GM23338 (cell line): Measurements from ENCODE around the gene ARHGEF19. TPM values are rescaled to one million over a fixed set of nuclear protein-coding genes. Genes with fewer than 3 reads are reported as not detected.
A peak's percentile ranks its signal among the peaks of the same experiment; 100 is the strongest.
"Not testable (repeated sequence)": the region's sequence is repeated elsewhere in the genome, so short reads cannot be mapped to it uniquely, and the experiment has no call there.

Experiments used
- ATAC-seq: fragments of 200-7000 bp; cut with Tn5 transposase; 3 replicates; pipeline ENCODE4 v1.9.1; 2020
- DNase-seq: peaks from one replicate; pipeline ENCODE4 v3.0.0-alpha.2; 2015; ENCODE audit warnings: low spot score
- H2AFZ ChIP-seq: fragments of 200-600 bp; sonication (generic); 2 replicates; pipeline ENCODE4 v1.8.0; 2016; ENCODE audit warnings: antibody characterized with exemption, mild to moderate bottlenecking, moderate library complexity
- H3F3A ChIP-seq: fragments of 200-600 bp; sonication (generic); replicated peaks from 2 replicates; pipeline ENCODE4 v1.8.0; 2017; ENCODE audit warnings: antibody characterized with exemption, mixed run types, low read depth
- H3K27ac ChIP-seq: fragments of 200-600 bp; sonication (generic); 2 replicates; pipeline ENCODE4 v1.6.1; 2016; ENCODE audit warnings: low read depth
- H3K27me3 ChIP-seq: fragments of 200-600 bp; sonication (generic); 2 replicates; pipeline ENCODE4 v1.8.0; 2016; ENCODE audit warnings: mild to moderate bottlenecking, mixed run types, moderate library complexity; ENCODE audit not compliant: insufficient read depth
- H3K36me3 ChIP-seq: fragments of 200-600 bp; sonication (generic); 2 replicates; pipeline ENCODE4 v1.8.0; 2016; ENCODE audit warnings: mild to moderate bottlenecking; ENCODE audit not compliant: insufficient read depth
- H3K4me1 ChIP-seq: fragments of 200-600 bp; sonication (generic); 2 replicates; pipeline ENCODE4 v1.8.0; 2016; ENCODE audit warnings: mild to moderate bottlenecking, moderate library complexity; ENCODE audit not compliant: insufficient read depth
- H3K4me2 ChIP-seq: fragments of 200-600 bp; sonication (generic); 2 replicates; pipeline ENCODE4 v1.7.1; 2017; ENCODE audit warnings: mixed run types
- H3K4me3 ChIP-seq: fragments of 200-600 bp; sonication (generic); 2 replicates; pipeline ENCODE4 v1.6.1; 2016; ENCODE audit warnings: mixed run types
- H3K79me2 ChIP-seq: fragments of 200-600 bp; sonication (generic); replicated peaks from 2 replicates; pipeline ENCODE4 v1.8.0; 2017; ENCODE audit warnings: mild to moderate bottlenecking; ENCODE audit not compliant: insufficient read depth
- H3K9me2 ChIP-seq: fragments of 200-600 bp; sonication (generic); 2 replicates; pipeline ENCODE4 v1.8.0; 2017; ENCODE audit not compliant: insufficient read depth
- H4K20me1 ChIP-seq: fragments of 200-600 bp; sonication (generic); replicated peaks from 2 replicates; pipeline ENCODE4 v1.8.0; 2017; ENCODE audit warnings: mild to moderate bottlenecking; ENCODE audit not compliant: insufficient read depth
- H3K27ac Mint-ChIP-seq: 2 replicates; pipeline ENCODE4 v1.8.0; 2020; ENCODE audit warnings: inconsistent platforms, mild to moderate bottlenecking, moderate library complexity, mixed read lengths
- H3K27me3 Mint-ChIP-seq: 3 replicates; pipeline ENCODE4 v1.8.0; 2022; ENCODE audit warnings: low read depth, mild to moderate bottlenecking, moderate library complexity, mixed read lengths, inconsistent platforms; ENCODE audit not compliant: insufficient read depth, poor library complexity
- H3K36me3 Mint-ChIP-seq: 3 replicates; pipeline ENCODE4 v1.8.0; 2021; ENCODE audit warnings: low read depth, mild to moderate bottlenecking, inconsistent platforms, moderate library complexity, mixed read lengths
- H3K4me1 Mint-ChIP-seq: 3 replicates; pipeline ENCODE4 v1.8.0; 2020; ENCODE audit warnings: mild to moderate bottlenecking, inconsistent platforms, mixed read lengths
- H3K4me3 Mint-ChIP-seq: 3 replicates; pipeline ENCODE4 v1.8.0; 2021; ENCODE audit warnings: moderate library complexity, mild to moderate bottlenecking, inconsistent platforms, mixed read lengths
- H3K9me3 Mint-ChIP-seq: 3 replicates; pipeline ENCODE4 v1.8.0; 2020; ENCODE audit warnings: moderate library complexity, mild to moderate bottlenecking, inconsistent platforms, mixed read lengths
- CREB1 ChIP-seq: fragments of 250-450 bp; sonication (Bioruptor Pico); IDR thresholded peaks from 2 replicates; pipeline ENCODE4 v1.5.0; 2020; ENCODE audit warnings: low read depth, mild to moderate bottlenecking, moderate library complexity
- EZH2 ChIP-seq: fragments of 200-600 bp; sonication (generic); IDR thresholded peaks from one replicate; pipeline ENCODE4 v1.8.0; 2017; ENCODE audit warnings: antibody characterized with exemption, mild to moderate bottlenecking, low read depth; ENCODE audit not compliant: unreplicated experiment
- POLR2AphosphoS5 ChIP-seq: IDR thresholded peaks from 2 replicates; pipeline ENCODE4 v1.6.1; 2016; ENCODE audit warnings: antibody characterized with exemption, low read depth
- ZNF462 ChIP-seq: fragments of 250-450 bp; sonication (Bioruptor Pico); IDR thresholded peaks from 2 replicates; pipeline ENCODE4 v1.5.0; 2020; ENCODE audit warnings: mild to moderate bottlenecking, moderate library complexity
- polyA plus RNA-seq: library from polyadenylated mRNA; unstranded; fragments of >200 nt; fragmentation: Nextera tagmentation; extraction: Ambion mirVana; gene quantifications from 2 replicates; pipeline ENCODE4 v1.2.1, GENCODE V29; 2016
- total RNA-seq: library from RNA; depleted of rRNA; stranded (reverse); fragments of >200 nt; shearing (Covaris generic); gene quantifications from 2 replicates; pipeline ENCODE4 v1.2.3, GENCODE V29; 2014

ARHGEF19 gene
- total and polyA plus RNA-seq, 2 experiments from 2014 or later = 19.5 to 46.4 TPM

DNA sequence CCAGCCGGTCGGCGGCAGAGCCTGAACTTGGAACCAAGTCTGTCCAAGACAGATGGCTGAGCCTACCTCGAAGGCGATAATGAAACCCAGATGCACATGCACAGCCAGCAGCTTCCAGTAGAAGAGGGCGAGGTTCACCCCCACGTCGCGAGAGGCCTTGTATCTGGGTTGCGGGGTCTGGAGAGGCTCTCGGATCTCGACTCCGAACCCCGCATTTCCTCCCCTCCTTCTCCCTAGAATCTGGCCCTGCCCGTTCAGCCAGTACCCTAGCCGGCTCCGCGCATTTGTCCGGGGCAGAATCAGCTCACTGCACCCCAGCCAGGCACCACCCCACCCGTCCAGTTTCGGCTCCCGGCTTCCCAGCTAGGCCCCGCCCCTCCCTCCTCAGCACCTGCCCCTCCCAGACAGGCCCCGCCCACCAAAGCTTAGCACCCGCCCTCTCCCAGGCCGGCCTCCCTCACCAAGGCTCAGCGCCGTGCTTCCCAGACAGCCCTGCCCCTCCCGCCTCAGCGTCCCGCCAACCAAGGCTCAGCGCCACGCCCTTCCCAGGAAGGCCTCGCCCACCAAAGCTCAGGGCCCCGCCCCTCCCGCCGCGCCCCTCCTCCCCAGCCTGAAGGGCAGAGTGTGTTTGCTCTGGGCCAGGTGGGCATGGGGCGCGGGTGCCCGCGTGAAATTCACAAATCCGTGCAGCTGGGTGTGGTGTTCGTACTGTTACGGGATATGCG is 4.8 kb upstream of the ARHGEF19 start:
- ATAC-seq (peak; percentile 76), DNase-seq (peak; percentile 100)
- Histone ChIP-seq H3K36me3 (no peaks in the 10 kb centered on the region), H3K4me3 (peak overlapping the region; percentile 73), H3F3A (peaks cover 4% of the 10 kb centered on the region; the same call in 1 of the 2 replicates), H3K9me2 (no peaks in the 10 kb centered on the region), H3K27me3 (peaks cover 8% of the 10 kb centered on the region), H3K4me1 (peaks cover 20% of the 10 kb centered on the region), H4K20me1 (no peaks in the 10 kb centered on the region), H2AFZ (peak overlapping the region; percentile 97), H3K4me2 (peak overlapping the region; percentile 94), H3K79me2 (peaks cover 1% of the 10 kb centered on the region; the same call in 1 of the 2 replicates), H3K27ac (no peak overlapping the region)
- H3K4me1 Mint-ChIP-seq = peaks cover 13% of the 10 kb centered on the region
- H3K36me3 Mint-ChIP-seq = no peaks in the 10 kb centered on the region
- TF ChIP-seq ZNF462 (CRISPR knock-in tag) = no peak
- TF ChIP-seq POLR2AphosphoS5 = peak; percentile 57
- peaks cover 21% of the 10 kb centered on the region for H3K27me3 Mint-ChIP-seq
- no peak overlapping the region for H3K27ac Mint-ChIP-seq
- H3K4me3 Mint-ChIP-seq = peak overlapping the region; percentile 77
- H3K9me3 Mint-ChIP-seq = no peaks in the 10 kb centered on the region; the same call in 2 of the 3 replicates

DNA sequence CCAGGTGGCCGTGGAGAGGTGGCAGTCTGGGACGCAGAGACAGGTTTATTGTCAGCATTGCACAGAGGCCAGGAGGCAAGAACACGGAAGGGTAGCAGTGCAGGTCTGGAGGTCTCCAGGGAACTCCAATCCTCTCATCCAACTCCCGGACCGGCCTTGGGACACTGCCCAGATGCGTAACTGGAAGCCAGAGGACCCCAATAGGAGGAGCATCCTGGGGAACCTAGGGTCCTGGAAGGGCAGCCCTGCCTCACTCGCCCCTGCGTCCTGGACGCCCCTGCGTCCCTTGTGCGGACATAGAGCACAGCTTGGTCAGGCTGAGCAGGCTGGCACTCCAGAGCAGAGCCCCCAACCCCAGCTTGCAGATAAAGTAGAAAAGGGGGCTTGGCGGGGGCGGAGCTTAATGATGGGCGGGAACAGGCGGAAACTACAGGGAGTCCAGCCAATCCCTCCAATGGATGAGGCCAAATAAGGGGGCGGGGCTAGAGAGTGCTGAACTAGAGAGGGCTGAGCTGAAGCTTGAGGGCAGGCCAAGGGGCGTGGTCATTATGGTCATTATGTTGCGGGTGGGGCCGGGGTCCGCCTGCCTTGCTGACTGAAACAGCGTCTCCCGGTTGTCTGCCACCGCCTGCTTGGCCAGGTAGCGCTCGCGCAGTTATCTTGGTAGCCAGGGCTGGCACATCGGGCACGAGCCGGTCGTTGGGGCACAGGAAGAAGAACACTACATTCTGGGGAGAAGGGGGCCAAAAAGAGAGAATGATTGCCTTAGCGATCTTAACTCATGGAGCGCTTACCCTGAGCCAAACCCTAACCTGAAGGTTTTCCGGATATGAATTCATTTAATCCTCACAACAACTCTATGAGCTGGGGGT is 3.7 kb upstream of the ARHGEF19 start:
- peak overlapping the region; percentile 77 for H3K4me3 Mint-ChIP-seq
- peak; percentile 70 for ATAC-seq
- Histone ChIP-seq H4K20me1 (no peaks in the 10 kb centered on the region), H3K4me1 (peaks cover 31% of the 10 kb centered on the region), H3K9me2 (no peaks in the 10 kb centered on the region), H2AFZ (peak overlapping the region; percentile 97), H3K79me2 (peaks cover 12% of the 10 kb centered on the region), H3F3A (peaks cover 11% of the 10 kb centered on the region; the same call in 1 of the 2 replicates), H3K27ac (no peak overlapping the region), H3K4me3 (peak overlapping the region; percentile 73), H3K36me3 (no peaks in the 10 kb centered on the region), H3K27me3 (peaks cover 8% of the 10 kb centered on the region), H3K4me2 (peak overlapping the region; percentile 94)
- no peak overlapping the region; the same call in 1 of the 2 replicates for H3K27ac Mint-ChIP-seq
- H3K27me3 Mint-ChIP-seq = peaks cover 23% of the 10 kb centered on the region
- H3K9me3 Mint-ChIP-seq = no peaks in the 10 kb centered on the region
- H3K36me3 Mint-ChIP-seq = no peaks in the 10 kb centered on the region
- TF ChIP-seq EZH2 (peak; percentile 8), CREB1 (CRISPR knock-in tag) (no peak), POLR2AphosphoS5 (peak; percentile 37; the same call in 1 of the 2 replicates)
- H3K4me1 Mint-ChIP-seq = peaks cover 24% of the 10 kb centered on the region
- DNase-seq = peak; percentile 100

GRCh38 chr1:16215240-16215639 is 2.8 kb upstream of the ARHGEF19 start:
- not testable (repeated sequence) for H4K20me1 ChIP-seq, H3K4me3 Mint-ChIP-seq, H3K9me3 Mint-ChIP-seq, H3K36me3 Mint-ChIP-seq, H3K27ac Mint-ChIP-seq, H3K27me3 ChIP-seq, H3K4me2 ChIP-seq, H3K9me2 ChIP-seq, DNase-seq, ATAC-seq, H3K27ac ChIP-seq, H3K36me3 ChIP-seq
- Histone ChIP-seq H2AFZ (peak overlapping the region; percentile 90; the same call in 1 of the 2 replicates), H3F3A (peaks cover 11% of the 10 kb centered on the region; the same call in 1 of the 2 replicates), H3K4me3 (peak overlapping the region; percentile 73; the same call in 1 of the 2 replicates), H3K4me1 (peaks cover 40% of the 10 kb centered on the region), H3K79me2 (peaks cover 20% of the 10 kb centered on the region)
- Mint-ChIP-seq H3K4me1 (peaks cover 32% of the 10 kb centered on the region), H3K27me3 (peaks cover 21% of the 10 kb centered on the region)
